Osteocyte (in vitro differentiated cells): ENCODE measurements around the gene MAPKAPK3. TPM values are rescaled to one million over a fixed set of nuclear protein-coding genes. Genes with fewer than 3 reads are reported as not detected.

ENCODE experiments used
- DNase-seq: peaks from one replicate; pipeline ENCODE4 v3.0.0; 2021; ENCODE audit warnings: mixed read lengths; ENCODE audit not compliant: unreplicated experiment; ENCODE audit errors: extremely low spot score
- H3K27ac Mint-ChIP-seq: one replicate; pipeline ENCODE4 v1.8.0; 2021; ENCODE audit warnings: mild to moderate bottlenecking, mixed read lengths; ENCODE audit not compliant: unreplicated experiment
- H3K27me3 Mint-ChIP-seq: one replicate; pipeline ENCODE4 v1.8.0; 2021; ENCODE audit warnings: mixed read lengths; ENCODE audit not compliant: unreplicated experiment
- H3K36me3 Mint-ChIP-seq: one replicate; pipeline ENCODE4 v1.8.0; 2021; ENCODE audit warnings: mixed read lengths; ENCODE audit not compliant: unreplicated experiment
- H3K4me1 Mint-ChIP-seq: one replicate; pipeline ENCODE4 v1.8.0; 2021; ENCODE audit warnings: mixed read lengths; ENCODE audit not compliant: unreplicated experiment
- H3K4me3 Mint-ChIP-seq: one replicate; pipeline ENCODE4 v1.8.0; 2021; ENCODE audit warnings: mild to moderate bottlenecking, moderate library complexity, mixed read lengths; ENCODE audit not compliant: unreplicated experiment
- H3K9me3 Mint-ChIP-seq: one replicate; pipeline ENCODE4 v1.8.0; 2021; ENCODE audit warnings: mixed read lengths; ENCODE audit not compliant: unreplicated experiment
- total RNA-seq: library from RNA; stranded (reverse); gene quantifications from 2 replicates; pipeline ENCODE4 v1.2.1, GENCODE V29; 2021
- TF ChIP-seq, protein P1 (sequence below): fragments of 200-600 bp; sonication (generic); IDR thresholded peaks from 2 replicates; pipeline ENCODE4 v1.5.0; 2021; ENCODE audit warnings: antibody characterized with exemption, mild to moderate bottlenecking, moderate library complexity

Gene MAPKAPK3
- total RNA-seq, 1 donor from 2014 or later, result 24.8 TPM

DNA sequence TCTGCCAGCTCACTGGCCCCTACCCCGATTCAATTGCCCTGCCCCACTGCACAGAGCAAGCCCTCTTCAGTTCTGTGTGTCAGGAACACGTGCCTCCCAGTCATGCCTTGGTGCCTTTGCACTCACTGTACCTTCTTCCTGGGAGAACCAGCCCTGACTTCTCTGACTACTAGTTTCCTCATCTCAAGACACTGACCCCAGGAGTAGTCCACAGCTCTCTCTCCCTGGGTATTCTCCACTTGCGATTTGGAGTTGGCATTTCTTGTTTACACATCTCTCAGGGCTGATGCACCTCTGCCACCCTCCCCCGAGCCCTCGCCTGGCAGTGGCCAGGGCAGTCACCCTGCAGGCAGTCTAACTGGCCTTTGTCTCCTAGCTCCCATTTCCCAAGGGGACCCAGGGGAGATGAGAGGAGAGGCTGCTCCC is 11.0 kb upstream of the MAPKAPK3 start:
- H3K27me3 Mint-ChIP-seq, result no peaks in the 10 kb centered on the region
- no peak for DNase-seq
- no peak overlapping the region for H3K27ac Mint-ChIP-seq
- TF ChIP-seq, protein P1, sequence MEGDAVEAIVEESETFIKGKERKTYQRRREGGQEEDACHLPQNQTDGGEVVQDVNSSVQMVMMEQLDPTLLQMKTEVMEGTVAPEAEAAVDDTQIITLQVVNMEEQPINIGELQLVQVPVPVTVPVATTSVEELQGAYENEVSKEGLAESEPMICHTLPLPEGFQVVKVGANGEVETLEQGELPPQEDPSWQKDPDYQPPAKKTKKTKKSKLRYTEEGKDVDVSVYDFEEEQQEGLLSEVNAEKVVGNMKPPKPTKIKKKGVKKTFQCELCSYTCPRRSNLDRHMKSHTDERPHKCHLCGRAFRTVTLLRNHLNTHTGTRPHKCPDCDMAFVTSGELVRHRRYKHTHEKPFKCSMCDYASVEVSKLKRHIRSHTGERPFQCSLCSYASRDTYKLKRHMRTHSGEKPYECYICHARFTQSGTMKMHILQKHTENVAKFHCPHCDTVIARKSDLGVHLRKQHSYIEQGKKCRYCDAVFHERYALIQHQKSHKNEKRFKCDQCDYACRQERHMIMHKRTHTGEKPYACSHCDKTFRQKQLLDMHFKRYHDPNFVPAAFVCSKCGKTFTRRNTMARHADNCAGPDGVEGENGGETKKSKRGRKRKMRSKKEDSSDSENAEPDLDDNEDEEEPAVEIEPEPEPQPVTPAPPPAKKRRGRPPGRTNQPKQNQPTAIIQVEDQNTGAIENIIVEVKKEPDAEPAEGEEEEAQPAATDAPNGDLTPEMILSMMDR, result no peak
- no peaks in the 10 kb centered on the region for H3K36me3 Mint-ChIP-seq
- H3K9me3 Mint-ChIP-seq, result no peaks in the 10 kb centered on the region
- no peak overlapping the region for H3K4me3 Mint-ChIP-seq
- peaks cover 23% of the 10 kb centered on the region for H3K4me1 Mint-ChIP-seq

DNA sequence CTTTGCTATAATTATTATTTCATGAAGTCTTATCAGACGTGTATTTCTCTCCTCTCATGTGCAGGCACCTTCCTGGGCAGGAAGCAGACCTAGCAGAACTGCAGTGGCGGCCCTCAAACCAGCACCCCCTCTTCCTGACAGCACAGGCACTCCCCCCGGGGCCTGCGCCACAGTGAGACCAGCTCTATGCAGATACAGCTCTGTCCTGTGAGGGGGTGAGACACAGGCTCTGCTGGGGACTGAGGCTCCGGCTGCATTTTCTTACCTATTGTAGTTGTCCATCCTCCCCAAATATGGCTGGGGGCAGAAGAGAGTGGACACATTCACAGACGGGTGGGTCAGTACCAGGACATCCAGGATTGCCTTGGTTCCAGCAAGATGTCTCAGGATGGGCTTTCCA is 10.4 kb upstream of the MAPKAPK3 start:
- Mint-ChIP-seq H3K9me3 (no peaks in the 10 kb centered on the region), H3K27ac (no peak overlapping the region), H3K36me3 (no peaks in the 10 kb centered on the region), H3K27me3 (no peaks in the 10 kb centered on the region), H3K4me3 (no peak overlapping the region), H3K4me1 (peaks cover 19% of the 10 kb centered on the region)
- TF ChIP-seq, protein P1, result no peak
- no peak for DNase-seq

DNA sequence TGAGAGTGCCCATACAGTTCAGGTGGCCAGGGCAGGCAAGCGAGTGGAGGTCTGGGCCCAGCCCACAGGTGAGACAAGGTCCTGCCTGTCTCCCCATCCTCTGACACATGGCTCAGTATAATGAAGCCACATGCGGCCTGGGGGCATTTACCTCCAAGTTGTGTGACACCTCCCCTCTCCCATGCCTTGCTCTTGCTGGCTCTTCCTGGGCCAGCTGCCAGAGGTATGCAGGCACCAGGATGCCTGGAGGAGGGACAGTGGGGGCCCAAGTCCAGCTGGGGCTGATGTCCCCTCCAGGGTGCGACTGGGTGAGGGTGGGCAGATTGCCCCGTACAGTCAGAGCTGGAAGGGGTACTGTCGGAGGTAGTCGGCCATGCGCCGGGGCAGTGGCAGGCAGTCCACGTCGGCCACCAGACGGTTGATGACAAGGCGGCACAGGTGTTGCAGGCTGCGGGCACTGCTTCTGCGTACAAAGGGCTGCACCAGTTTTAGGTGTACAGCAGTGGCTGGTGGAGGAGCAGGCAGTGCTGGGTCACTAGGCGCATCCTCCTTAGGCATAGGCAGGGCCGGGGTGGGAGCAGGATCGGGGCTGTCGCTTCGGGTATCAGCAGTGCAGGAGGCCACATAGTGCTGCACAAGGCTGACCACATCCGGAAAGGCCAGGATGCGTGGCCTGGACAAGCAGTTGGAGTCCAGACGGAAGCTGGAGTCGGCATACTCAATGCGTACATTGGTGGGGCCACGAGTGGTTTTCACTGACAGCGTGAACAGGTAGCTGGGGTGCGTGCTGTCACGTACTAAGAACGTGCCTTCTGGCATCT is 9.5 kb upstream of the MAPKAPK3 start:
- Mint-ChIP-seq H3K27ac (no peak overlapping the region), H3K27me3 (no peaks in the 10 kb centered on the region), H3K4me1 (peaks cover 18% of the 10 kb centered on the region), H3K4me3 (no peak overlapping the region), H3K36me3 (no peaks in the 10 kb centered on the region), H3K9me3 (no peaks in the 10 kb centered on the region)
- no peak for DNase-seq
- TF ChIP-seq, protein P1, result no peak

DNA sequence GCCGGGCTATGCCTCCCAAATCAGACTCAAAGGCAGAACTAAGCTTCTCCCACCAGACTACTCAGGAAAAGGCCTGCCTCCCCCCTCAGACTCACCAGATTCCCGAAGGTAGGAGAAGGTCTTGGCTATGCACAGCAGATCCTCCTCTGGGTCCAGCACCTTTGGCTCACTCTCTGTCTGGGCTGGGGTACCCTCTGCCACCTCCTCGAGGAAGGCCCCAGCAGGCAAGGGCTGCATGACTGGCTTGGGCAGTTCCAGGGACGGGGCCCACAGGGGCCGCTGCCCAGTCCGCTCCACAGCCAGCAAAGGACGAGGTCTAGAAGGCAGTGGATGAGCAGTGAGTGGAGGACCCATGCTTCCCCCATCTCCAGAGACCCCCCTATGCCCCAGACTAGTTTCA is 8.7 kb upstream of the MAPKAPK3 start:
- Mint-ChIP-seq H3K4me1 (peaks cover 16% of the 10 kb centered on the region), H3K27me3 (no peaks in the 10 kb centered on the region), H3K36me3 (no peaks in the 10 kb centered on the region), H3K9me3 (no peaks in the 10 kb centered on the region), H3K27ac (no peak overlapping the region), H3K4me3 (no peak overlapping the region)
- TF ChIP-seq, protein P1, result no peak
- DNase-seq, result no peak

DNA sequence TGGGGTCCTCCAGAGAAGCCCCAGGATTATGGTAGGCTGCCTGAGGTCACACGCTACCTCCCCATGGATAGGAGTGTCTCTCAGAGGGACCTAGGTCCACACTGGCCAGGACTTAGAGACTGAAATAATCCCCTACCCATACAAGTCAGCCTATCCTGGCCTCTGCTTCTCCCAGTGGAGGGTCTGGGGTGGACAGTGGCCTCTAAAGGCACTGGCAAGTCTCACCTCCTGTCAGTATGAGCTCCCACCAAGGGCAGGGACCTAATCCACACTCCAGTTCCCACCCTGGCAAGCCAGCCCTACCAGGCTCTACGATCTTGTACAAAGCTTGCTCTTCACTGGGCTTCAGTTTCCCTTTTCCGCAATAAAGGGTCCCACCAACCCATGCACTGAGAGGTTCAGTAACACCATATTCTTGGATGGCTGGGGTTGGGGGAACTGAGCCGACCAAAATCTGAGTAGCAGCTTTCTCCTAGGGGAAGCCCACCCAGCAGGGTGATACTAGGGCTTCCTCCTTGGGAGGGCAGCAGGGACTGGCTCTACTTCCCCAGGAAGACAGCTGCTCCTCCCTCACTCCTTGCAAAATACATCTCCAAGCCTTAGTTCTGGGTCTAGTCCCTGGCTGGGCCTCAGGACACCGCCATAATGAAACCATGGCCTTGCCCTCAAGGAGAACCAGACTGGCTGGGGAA is 7.7 kb upstream of the MAPKAPK3 start:
- TF ChIP-seq, protein P1, result no peak
- no peak overlapping the region for H3K4me3 Mint-ChIP-seq
- no peak for DNase-seq
- H3K27me3 Mint-ChIP-seq, result no peaks in the 10 kb centered on the region
- H3K36me3 Mint-ChIP-seq, result no peaks in the 10 kb centered on the region
- H3K27ac Mint-ChIP-seq, result no peak overlapping the region
- peaks cover 16% of the 10 kb centered on the region for H3K4me1 Mint-ChIP-seq
- H3K9me3 Mint-ChIP-seq, result no peaks in the 10 kb centered on the region
